H4 (cell line): ENCODE data around the gene CDC42BPB. TPM values are rescaled to one million over a fixed set of nuclear protein-coding genes. Genes with fewer than 3 reads are reported as not detected.

Experiments
- DNase-seq: peaks from one replicate; pipeline ENCODE4 v3.0.0-alpha.2; 2015; ENCODE audit warnings: low spot score
- total RNA-seq: library from RNA; depleted of rRNA; stranded (reverse); fragments of >200 nt; shearing (Covaris generic); gene quantifications from 2 replicates; pipeline ENCODE4 v1.2.3, GENCODE V29; 2014

The CDC42BPB gene
- total RNA-seq, 1 experiment from 2014 or later, result 18.2 TPM

DNA sequence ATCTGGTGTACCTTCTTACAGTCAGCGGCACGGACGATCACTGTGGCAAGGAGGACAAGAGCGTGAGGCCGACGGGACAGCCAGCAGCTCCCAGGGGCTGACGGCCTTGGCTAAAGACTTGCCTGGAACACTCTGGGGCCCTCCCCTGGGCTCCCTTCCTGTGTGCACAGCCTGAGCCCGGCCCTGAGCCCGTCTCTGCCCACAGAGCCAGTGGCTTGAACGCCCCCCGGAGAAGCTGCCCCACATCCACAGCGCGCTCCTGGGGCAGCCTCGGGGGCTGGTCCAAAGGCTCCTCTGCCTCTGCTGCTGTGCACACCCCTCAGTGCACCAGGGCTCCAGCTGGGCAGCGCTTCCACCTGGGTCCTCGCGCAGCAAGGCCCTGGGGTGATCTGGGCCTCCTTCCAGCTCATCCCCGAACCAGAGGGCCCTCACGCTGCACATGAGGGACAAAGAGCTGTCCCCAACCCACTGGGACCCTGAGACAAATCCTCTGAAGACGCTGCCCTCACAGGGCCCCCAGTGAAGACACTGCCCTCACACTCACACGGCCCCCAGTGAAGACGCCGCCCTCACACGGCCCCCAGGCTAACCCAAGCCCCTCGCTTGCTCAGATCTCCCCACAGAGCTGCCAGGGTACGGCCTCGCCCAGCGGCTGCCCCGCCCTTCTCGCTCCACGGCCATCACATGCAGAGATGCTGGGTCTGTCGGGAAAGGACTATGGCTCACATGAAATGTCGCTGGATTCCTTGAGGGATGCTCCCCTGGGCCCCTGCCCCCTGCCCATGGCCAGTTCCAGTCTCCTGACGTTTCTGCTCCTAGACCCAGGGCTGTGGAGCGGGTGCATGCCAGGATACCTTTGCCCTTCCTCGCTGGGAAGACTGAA is 112.7 kb downstream of the CDC42BPB start:
- no peak for DNase-seq

DNA sequence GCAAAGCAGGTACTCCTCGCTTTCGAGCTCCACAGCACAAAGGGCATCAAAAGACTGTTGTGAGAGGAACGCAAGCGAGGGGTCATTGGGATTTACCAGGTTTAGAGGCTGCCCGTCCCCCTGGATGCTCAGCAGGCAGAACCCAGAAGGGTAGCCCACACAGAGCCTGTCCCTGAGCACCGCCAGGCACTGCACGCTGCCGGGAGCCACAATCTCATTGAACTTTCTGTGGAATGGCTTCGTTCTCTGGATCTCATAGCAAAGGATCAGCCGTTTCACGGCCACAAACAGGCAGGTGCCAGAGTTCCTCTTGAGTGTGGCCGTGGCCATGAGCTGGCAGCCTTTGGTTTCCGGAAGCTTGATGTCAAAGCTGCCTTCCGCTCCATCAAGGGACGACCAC is 113.4 kb downstream of the CDC42BPB start:
- DNase-seq, result no peak

DNA sequence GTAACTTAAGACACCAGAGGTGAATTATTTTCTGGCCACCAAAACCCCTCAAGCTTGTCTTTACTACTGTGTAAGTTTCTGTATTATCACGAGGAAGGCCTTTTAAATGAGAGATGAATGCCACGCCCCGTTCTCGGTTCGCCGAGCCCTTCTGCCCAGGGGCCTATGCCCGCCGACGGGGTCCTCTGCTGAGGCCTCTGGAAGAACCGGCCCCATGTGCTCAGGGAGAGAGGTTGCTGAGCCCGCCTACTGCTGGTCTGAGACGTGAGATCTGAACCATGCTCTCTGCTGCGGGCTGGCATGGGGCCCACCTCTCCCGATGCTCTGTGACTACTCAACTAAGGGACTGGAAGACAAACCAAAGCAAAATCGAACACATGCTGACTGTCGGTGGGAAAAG is 113.9 kb downstream of the CDC42BPB start:
- no peak for DNase-seq

DNA sequence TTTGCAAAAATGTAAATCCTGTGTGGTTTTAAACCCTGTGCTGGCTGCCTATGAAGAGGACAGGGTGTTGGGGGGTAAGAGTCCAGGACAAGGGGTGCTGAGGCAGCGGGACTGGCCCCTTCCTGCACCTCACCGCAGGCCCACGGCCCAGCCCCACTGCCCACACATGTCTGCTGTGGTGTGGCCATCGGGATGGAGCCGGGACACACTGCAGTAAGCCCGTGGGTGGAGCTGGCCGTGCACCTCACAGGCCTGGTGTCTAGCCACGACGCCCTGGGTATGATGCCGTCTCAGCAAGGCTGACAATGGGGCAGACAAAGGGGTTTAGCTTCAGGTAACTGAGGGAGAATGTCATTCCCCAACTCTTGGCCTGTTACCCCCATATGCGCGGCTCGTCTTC is 115.3 kb downstream of the CDC42BPB start:
- DNase-seq, result no peak

DNA sequence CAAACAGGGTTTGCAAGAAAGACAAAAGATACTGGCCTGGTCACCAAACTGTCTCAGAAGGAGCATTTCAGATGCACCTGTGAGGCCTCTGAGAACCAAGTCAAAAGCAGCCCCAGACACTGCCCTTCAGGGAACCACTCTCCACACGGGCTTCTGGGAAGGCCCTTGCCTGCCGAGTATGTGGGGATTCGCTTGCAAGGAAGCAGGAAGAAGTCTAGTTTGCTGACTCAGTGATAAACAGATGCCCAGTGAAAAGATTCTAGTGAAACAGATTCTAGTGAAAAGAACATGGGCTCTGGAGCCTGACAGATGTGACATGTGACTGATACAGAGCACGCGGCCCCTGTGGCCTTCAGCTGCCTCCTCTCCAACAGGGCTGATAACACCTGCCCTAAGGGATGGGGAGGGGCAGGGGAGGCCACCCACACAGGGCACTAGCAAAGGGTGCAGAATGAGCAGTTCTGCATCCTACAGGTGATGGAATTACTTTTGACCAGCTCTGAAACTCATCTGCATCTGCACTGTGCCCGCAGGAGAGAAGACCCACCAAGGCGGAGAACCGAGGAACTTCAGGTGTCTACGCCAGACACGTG is 115.8 kb downstream of the CDC42BPB start:
- DNase-seq, result no peak

DNA sequence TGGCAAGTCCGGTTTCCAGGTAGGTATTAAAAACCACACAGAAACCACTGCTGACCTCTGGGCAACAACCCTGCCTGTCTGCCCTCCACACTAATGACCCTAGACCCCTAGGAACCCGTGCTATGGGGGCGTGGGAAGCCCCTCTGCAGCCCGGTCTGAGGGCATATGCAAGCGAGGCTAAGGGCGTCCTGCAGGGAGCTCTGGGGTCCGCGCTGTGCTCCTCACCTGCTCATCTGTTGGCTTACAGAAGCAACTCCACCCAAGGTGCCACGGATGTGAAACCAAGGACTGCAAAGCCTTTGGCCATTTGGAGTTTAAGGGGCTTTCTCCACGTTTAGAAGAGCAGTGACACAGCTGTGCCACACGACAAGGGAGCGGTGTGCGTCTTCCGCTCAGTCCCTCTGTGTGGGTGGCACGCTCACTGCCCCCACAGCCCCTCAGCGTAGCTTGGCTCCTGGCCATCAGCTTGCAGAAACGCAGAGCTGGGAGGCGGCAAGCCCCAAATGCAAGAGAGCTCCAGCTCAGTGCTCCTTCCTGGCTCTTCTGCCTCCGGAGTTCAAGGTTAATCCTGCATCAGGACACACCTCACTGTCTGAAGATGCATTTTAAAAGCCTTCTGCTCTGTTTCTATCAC is 116.5 kb downstream of the CDC42BPB start:
- DNase-seq, result no peak

DNA sequence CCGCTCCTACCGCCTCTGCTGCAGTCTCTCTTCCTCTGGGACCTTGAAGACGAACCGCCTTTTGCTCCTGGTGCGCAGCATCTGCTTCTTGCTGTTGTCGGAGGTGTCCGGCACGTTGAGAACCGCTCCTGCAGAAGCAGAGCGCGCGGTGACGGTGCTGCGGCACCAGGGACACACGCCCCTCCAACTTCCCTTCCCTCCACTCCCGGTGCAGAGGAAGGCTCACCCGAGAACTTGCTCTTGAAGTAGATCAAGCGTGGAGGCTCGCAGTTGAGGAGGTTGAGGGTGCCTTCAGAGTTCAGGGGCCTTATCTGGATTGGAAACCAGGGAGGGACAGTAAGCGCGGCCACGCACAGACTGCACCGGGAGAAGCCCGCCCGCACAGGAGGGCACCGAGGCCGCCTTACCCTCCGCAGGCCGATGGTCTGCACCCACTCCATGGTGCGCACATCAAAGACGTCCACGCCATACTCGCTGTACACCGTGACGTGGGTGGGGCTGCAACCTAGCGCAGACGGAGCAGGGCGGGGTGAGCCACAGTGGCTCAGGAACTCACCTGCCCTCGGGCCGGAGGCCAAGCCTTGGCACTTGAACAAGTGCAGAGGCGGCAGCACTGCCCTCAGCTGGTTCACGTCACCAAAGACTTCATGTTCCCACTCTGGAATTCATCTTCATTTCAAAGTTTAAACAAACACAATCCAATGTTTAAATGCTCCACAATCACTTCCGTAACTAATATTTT is 117.4 kb downstream of the CDC42BPB start:
- no peak for DNase-seq

DNA sequence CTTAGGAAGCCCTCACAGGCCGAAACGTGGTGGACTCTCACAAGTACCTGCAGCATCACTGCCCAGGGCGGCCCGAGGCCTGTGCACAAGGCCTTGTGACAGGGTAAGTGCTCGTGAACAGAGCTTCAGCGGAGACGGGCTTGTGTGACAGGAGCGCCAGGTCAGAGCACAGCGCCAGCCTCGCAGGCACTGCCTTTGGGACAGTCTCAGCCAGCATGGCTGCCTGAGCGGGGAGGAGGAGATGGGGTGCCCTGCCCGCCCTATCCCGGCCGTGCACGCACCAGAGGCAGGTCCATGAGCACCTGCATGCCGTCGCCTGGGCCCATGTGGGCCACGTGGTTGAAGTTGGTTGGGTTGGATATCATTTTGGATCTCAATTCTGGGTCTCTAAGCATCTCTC is 118.0 kb downstream of the CDC42BPB start:
- DNase-seq, result no peak

DNA sequence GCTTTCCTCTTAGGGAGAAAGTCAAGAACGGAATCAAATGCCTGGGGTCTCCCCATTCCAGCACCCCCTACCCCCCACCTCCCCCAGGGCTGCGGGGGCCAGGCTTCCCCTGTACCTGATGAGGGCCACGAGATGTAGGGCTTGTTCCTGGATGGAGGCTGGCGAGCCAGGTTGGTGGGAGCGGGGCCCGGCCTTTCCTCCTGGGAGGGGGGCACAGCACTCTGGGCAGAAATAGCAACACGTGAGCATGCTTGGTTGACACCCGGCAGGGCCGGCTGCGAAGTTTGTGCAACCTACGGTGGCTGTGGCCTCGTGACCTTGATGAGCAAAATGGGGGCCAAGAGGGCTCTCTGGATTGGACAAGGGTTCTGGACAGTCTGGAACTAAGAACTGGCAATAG is 119.2 kb downstream of the CDC42BPB start:
- no peak for DNase-seq

DNA sequence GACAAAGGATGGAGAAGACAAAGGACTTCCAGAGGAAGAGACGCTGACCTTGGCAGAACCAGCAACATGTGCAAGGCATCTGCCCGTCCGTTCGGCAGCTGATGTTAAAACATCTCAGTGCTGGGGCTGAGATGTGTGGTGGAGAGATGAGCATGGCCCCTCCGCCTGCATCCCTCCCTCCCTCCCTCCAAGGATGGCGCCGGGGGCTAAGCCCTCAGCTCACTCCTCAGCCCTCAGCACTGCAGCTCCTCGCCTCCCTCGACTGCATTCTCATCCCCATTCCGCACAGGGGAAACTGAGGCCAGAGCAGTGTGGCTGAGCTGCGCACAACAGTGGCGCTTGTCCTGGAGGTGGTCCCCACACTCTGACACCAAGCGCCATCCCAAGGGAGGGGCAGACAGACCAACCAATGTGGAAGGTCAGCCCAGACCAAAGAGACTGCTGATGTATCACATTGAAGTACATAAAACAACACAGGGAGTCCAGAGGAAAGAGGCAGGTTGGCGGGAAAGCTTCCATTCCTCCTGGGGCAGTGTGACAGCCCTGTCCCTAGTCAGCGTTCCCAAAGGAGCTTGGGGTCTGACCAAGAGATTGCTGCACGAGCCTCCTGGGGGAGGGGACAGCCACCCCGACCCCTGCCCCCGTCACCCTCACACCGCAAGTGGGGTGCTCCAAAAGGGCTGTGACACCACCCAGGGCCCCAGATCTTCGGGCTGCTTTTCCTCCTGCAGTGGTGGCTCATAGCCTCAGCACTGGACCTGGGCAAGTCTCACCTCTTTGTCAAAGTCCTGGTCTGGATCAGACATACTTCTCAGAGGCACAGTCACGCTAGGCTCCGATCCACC is 119.8 kb downstream of the CDC42BPB start:
- DNase-seq, result no peak

DNA sequence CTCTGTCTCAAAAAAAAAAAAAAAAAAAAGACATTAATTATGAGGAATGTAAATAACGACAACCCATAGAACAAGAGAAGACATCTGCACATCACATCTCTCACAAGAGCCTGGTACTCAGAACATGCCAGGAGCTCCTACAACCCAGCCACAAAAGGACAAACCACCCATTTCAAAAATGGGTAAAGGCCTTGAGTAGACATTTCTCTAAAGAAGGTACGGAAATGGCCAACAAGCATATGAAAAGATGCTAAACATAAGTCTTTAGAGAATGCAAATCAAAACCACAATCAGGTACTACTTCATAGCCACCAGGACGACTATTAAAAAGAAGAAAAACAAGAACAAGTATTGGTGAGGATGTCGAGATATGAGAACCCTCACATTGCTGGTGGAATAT is 121.6 kb downstream of the CDC42BPB start:
- no peak for DNase-seq

DNA sequence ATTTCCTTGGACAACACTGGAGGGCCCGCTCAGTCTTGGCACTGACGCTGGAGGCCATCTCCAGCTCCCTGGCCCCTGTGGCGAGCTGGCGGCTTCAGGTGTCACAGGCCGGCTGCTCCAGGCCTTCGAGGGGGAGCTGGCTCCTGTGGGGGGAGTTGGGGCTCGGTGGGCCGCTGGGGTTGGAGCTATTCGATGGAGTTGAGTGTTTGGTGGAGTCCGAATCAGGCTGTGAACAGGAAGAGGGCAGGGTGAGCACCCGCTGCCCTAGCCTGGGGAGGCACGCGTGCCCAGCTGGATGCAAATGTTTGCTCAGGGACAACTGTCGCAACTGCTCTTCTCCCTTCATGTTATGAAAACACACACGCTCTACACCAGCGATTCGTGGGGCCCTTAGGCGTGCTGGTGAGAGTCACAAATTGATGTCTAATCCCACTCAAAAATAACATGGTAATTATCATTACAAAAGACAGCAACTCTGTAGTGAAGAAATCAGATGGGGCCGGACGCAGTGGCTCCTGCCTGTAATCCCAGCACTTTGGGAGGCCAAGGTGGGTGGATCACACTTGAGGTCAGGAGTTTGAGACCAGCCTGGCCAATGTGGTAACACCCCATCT is 123.6 kb downstream of the CDC42BPB start:
- DNase-seq, result no peak

DNA sequence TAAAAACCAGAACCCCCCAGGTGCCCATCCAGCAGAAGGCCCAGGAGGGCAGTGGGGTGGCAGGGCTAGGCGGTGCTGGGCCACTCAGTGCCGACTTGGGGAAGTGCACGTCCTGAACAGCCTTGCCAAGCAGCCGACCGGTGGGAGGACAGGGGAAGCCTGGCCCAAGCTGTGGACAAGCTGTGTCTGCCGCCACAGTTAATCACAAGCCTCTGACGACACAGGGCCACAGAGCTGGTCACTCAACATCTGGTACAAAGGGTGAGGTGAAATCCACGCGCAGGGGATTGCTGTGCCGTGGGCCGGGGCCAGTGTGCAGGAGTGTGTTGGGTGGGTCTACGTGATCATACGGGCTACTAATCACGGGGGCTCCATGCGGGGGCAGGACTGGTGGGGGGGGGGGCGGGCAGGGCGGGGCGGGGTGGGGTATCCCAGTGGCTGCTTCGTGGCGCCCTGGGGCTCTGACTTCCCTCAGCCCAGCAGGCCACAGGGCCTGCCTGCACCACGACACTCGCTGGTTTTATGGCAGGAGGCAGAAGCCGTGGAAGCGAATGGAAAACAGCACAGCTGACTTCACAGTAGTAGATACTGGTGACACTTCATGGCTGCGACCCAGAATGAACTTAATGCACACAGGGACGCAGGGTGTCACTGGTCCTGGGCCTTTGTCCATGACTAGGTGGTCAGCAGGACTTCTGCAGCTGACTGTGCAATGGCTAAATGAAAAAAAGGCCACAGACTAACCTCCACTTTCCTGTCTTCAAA is 124.7 kb downstream of the CDC42BPB start:
- DNase-seq, result no peak

DNA sequence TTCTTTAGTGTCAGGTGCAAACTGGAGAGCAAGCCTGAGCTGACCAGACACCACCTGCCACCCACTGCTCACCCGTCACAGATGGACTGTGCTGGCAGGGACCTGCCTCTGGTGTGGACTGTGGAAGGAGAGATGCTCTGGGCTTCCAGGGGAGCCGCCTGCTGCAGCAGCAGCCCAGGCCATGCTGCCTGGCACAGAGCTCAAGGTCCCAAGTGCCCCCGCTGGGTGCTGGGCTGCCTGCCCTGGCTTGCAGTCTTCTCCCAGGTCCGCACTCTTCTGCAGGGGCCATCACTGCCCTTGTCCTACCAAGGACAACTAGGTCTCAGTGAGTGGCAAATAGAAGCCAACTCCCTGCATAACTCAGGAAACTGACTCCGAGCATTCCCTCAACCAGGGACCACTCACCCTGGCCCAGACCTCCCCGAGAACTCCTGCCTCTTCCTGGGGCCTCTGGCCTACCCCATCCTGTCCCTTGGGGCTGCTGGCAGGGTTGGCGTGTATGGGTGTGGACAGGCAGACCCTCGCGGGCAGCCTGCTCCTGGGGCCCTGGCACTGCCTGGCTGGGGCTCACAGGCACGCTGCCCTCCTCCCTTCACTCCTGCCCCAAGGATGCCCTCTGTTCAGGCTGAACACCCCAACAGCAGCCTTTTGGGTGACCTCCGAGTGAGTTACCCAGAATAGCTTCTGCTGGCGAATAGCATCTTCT is 125.6 kb downstream of the CDC42BPB start:
- no peak for DNase-seq

DNA sequence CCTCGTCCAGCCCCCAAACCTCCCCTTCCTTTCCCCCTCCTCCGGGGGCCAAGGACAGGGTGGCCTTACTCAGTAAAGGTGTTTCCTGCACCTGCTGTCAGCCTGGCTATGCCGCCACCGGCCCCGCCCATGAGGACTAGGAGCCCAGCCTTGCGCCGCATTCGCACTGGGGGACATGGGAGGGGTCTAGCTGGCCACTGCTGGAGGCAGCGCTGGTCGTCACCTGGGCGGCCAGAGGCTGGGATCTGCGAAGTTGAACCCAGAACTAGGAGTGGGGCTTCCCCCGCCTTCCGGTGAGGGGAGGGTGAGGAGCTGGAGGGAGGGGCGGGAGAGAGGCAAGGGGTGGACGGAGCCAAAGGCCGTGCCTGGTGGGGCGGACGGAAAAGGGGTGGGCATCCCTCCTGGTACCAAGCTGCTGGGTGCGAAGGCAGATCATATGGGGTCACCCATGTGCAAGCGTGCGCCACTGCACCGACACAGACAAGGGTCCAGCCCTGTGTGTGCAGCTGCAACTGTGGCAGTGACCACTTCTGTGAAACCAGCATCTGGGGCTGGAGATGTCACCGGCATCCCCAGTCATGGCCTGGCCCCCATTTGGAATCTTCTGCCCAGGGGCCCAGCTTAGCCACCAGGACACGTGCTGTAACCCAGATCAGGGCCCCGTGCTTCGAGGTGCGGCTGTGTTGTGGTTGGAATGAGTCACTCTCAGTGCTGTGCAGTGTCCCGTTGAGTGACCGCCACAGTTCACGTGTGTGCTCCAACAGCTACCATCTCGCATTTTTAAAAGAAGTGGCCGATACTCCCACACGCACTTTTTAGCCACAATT is 126.4 kb downstream of the CDC42BPB start:
- DNase-seq, result peak; percentile 73

DNA sequence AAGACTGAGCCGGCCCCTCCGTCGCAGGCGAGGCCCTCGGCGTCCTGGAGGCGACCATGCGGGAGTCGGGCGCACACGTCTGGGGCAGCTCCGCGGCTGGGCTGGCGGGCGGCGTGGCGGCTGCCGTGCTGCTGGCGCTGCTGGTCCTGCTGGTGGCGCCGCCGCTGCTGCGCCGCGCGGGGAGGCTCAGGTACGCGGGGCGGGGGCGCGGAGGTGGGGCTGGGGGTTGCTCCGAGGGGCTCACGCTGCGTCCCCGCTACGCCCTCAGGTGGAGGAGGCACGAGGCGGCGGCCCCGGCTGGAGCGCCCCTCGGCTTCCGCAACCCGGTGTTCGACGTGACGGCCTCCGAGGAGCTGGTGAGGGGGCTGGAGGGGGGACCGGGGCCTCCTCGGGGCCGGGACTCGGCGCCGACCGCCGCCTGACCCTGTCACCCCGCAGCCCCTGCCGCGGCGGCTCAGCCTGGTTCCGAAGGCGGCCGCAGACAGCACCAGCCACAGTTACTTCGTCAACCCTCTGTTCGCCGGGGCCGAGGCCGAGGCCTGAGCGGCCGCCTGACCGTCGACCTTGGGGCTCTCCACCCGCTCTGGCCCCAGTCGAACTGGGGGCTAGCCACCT is 127.1 kb downstream of the CDC42BPB start:
- no peak for DNase-seq

DNA sequence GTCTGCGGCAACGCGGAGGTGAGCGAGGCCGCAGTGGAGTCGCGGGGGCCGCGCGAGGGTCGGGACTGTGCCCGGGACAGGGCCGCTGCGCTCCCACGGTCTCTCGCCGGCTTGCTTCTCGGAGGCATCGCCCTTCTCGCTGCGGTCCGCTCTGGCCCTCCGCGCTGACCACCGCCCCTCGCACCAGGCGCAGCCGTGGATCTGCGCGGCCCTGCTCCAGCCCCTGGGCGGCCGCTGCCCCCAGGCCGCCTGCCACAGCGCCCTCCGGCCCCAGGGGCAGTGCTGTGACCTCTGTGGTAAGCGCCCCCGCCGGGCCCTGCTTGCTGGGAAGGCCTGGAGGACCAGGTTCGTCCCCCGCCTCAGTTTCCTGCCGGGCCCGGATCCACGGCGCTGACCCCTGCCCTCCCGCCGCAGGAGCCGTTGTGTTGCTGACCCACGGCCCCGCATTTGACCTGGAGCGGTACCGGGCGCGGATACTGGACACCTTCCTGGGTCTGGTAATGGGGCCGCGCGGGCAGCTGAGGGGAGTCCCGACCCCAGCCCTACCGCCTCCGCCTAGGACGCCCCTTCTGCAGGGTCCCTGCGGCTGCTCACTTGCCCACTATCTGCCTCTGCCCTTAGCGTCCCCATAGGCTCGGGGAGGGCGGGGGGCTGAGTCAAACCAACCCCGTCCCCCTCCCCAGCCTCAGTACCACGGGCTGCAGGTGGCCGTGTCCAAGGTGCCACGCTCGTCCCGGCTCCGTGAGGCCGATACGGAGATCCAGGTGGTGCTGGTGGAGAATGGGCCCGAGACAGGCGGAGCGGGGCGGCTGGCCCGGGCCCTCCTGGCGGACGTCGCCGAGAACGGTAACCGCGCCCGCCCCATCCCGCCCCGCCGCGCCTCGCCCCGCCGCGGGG is 127.9 kb downstream of the CDC42BPB start:
- no peak for DNase-seq
